MM.1S (cell line): Measurements from ENCODE around the gene UNC93A.
"Not testable (repeated sequence)": the region's sequence is repeated elsewhere in the genome, so short reads cannot be mapped to it uniquely, and the experiment has no call there.

Experiments used
- DNase-seq: peaks from one replicate; pipeline ENCODE4 v3.0.0-alpha.2; 2015
- H2AFZ ChIP-seq: fragments of 300-600 bp; sonication (generic); 2 replicates; pipeline ENCODE4 v1.6.0; 2016; ENCODE audit warnings: antibody characterized with exemption, low read length
- H3F3A ChIP-seq: fragments of 300-600 bp; sonication (generic); 2 replicates; pipeline ENCODE4 v1.6.1; 2016; ENCODE audit warnings: mild to moderate bottlenecking, antibody characterized with exemption, low read length, moderate library complexity, mixed read lengths; ENCODE audit not compliant: insufficient read depth
- H3K27ac ChIP-seq: fragments of 300-600 bp; sonication (generic); 2 replicates; pipeline ENCODE4 v1.5.1; 2016; ENCODE audit warnings: mild to moderate bottlenecking, low read length
- H3K27me3 ChIP-seq: fragments of 300-600 bp; sonication (generic); replicated peaks from 2 replicates; pipeline ENCODE4 v1.6.0; 2016; ENCODE audit warnings: low read length; ENCODE audit not compliant: insufficient read depth
- H3K36me3 ChIP-seq: fragments of 300-600 bp; sonication (generic); replicated peaks from 2 replicates; pipeline ENCODE4 v1.6.1; 2016; ENCODE audit warnings: mild to moderate bottlenecking, low read length, mixed read lengths; ENCODE audit not compliant: insufficient read depth
- H3K4me1 ChIP-seq: fragments of 300-600 bp; sonication (generic); 2 replicates; pipeline ENCODE4 v1.6.1; 2016; ENCODE audit warnings: low read length, mixed read lengths
- H3K4me2 ChIP-seq: fragments of 300-600 bp; sonication (generic); 2 replicates; pipeline ENCODE4 v1.6.0; 2016; ENCODE audit warnings: low read depth, low read length
- H3K4me3 ChIP-seq: fragments of 300-600 bp; sonication (generic); 2 replicates; pipeline ENCODE4 v1.5.1; 2016; ENCODE audit warnings: low read length, mixed read lengths
- H3K79me2 ChIP-seq: fragments of 300-600 bp; sonication (generic); 2 replicates; pipeline ENCODE4 v1.6.1; 2016; ENCODE audit warnings: mixed run types, low read length, mixed read lengths
- H3K9ac ChIP-seq: fragments of 300-600 bp; sonication (generic); 2 replicates; pipeline ENCODE4 v1.6.1; 2016; ENCODE audit warnings: low read length, mixed read lengths
- H3K9me2 ChIP-seq: fragments of 300-600 bp; sonication (generic); replicated peaks from 2 replicates; pipeline ENCODE4 v1.6.1; 2016; ENCODE audit warnings: mild to moderate bottlenecking, low read length, mixed read lengths; ENCODE audit not compliant: insufficient read depth
- H3K9me3 ChIP-seq: fragments of 300-600 bp; sonication (generic); replicated peaks from 2 replicates; pipeline ENCODE4 v1.6.1; 2016; ENCODE audit warnings: mild to moderate bottlenecking, low read length, mixed read lengths; ENCODE audit not compliant: insufficient read depth
- H4K20me1 ChIP-seq: fragments of 300-600 bp; sonication (generic); 2 replicates; pipeline ENCODE4 v1.6.1; 2016; ENCODE audit warnings: mild to moderate bottlenecking, low read length, moderate library complexity, mixed read lengths; ENCODE audit not compliant: insufficient read depth
- EZH2 ChIP-seq: fragments of 300-600 bp; sonication (generic); optimal IDR thresholded peaks from 2 replicates; pipeline ENCODE3; 2017; ENCODE audit warnings: low read depth, mild to moderate bottlenecking, antibody characterized with exemption, low read length, mixed read lengths
- EZH2phosphoT487 ChIP-seq: fragments of 300-600 bp; sonication (generic); IDR thresholded peaks from 2 replicates; pipeline ENCODE4 v1.6.1; 2018; ENCODE audit warnings: antibody characterized with exemption, low read length
- TF ChIP-seq, protein P1 (sequence below): fragments of 300-600 bp; sonication (generic); IDR thresholded peaks from 2 replicates; pipeline ENCODE4 v1.5.1; 2016; ENCODE audit warnings: antibody characterized with exemption, low read length, mixed read lengths

The UNC93A gene

DNA sequence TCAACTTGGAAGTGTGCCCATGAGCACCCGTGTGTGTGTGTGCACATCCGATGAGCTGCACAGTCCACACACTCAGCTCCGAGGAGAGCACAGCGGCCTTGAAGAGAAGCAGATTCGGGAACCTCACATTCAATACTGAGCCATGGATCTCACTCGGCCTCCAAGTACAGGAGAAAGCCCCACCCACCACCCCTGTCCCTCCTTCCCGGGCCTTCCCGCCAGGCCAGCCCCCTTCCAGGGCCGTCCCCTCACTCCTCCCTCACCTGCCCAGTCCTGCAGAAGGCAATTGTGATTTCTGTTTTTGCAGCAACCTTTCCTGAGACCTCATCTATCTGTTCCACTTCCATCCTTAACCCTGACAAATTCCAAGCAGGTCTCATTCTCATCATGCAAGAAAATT, 30.1 kb downstream of the UNC93A start:
- not testable (repeated sequence) for H3K36me3 ChIP-seq, H2AFZ ChIP-seq, H3K9me2 ChIP-seq, H3K9ac ChIP-seq, H3K79me2 ChIP-seq, H4K20me1 ChIP-seq, H3K4me1 ChIP-seq, H3K9me3 ChIP-seq, H3K27me3 ChIP-seq, H3F3A ChIP-seq, DNase-seq, H3K4me2 ChIP-seq, H3K27ac ChIP-seq, H3K4me3 ChIP-seq

DNA sequence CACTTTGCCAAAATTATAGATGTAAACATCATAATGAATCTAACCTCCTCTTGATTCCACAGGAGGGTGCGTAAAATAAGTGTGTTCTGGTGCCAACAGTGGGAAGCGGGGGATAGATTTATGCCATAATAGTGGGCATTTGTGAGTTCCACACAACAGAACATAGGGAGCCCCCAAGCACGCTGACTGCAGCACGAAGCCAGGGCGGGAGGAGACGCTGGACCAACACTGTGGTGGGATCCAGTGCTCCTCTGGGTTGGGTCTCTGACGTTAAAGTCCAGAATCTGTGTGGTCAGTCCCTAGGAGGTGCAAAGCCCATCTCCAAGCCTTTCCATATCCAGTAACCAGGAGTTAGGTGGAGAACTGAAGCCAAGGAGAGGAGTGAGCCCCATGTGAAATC, 32.0 kb downstream of the UNC93A start:
- Histone ChIP-seq H3K27ac (no peak overlapping the region), H3K27me3 (no peaks in the 10 kb centered on the region), H3K9me2 (no peaks in the 10 kb centered on the region), H4K20me1 (no peaks in the 10 kb centered on the region), H3K79me2 (no peaks in the 10 kb centered on the region), H3K36me3 (no peaks in the 10 kb centered on the region), H3K4me3 (no peak overlapping the region), H3K4me1 (no peaks in the 10 kb centered on the region), H3F3A (no peaks in the 10 kb centered on the region), H3K4me2 (no peak overlapping the region), H2AFZ (no peak overlapping the region), H3K9me3 (no peaks in the 10 kb centered on the region), H3K9ac (no peak overlapping the region)
- no peak for DNase-seq
- TF ChIP-seq, protein P1, sequence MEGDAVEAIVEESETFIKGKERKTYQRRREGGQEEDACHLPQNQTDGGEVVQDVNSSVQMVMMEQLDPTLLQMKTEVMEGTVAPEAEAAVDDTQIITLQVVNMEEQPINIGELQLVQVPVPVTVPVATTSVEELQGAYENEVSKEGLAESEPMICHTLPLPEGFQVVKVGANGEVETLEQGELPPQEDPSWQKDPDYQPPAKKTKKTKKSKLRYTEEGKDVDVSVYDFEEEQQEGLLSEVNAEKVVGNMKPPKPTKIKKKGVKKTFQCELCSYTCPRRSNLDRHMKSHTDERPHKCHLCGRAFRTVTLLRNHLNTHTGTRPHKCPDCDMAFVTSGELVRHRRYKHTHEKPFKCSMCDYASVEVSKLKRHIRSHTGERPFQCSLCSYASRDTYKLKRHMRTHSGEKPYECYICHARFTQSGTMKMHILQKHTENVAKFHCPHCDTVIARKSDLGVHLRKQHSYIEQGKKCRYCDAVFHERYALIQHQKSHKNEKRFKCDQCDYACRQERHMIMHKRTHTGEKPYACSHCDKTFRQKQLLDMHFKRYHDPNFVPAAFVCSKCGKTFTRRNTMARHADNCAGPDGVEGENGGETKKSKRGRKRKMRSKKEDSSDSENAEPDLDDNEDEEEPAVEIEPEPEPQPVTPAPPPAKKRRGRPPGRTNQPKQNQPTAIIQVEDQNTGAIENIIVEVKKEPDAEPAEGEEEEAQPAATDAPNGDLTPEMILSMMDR, result no peak
- TF ChIP-seq EZH2, result no peak
- TF ChIP-seq EZH2phosphoT487, result no peak

DNA sequence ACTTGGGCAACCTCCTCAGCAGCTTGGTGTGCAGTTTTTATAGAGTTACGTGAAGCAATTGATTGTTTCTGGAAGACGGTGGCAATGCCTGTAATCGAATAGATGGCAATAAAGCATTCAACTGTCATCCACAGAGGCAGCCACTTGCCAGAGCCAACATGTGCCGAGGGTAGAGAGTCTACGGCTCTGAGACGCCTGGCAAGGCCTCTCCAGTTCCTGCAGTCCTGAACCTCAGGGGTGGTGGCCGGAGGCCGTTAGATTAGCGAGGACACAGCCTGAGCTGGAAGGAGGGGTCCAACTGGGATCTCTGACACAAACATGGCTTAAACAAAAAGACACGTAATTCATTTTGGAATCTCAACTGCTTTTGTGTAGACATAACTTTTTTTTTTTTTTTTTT, 33.0 kb downstream of the UNC93A start:
- Histone ChIP-seq H3K79me2 (no peaks in the 10 kb centered on the region), H3K27ac (no peak overlapping the region), H3K36me3 (no peaks in the 10 kb centered on the region), H4K20me1 (no peaks in the 10 kb centered on the region), H3K4me3 (no peak overlapping the region), H3K9me2 (no peaks in the 10 kb centered on the region), H2AFZ (no peak overlapping the region), H3K4me1 (no peaks in the 10 kb centered on the region), H3K9ac (no peak overlapping the region), H3F3A (no peaks in the 10 kb centered on the region), H3K27me3 (no peaks in the 10 kb centered on the region), H3K4me2 (no peak overlapping the region), H3K9me3 (no peaks in the 10 kb centered on the region)
- no peak for DNase-seq
- TF ChIP-seq, protein P1, result no peak
- no peak for TF ChIP-seq EZH2phosphoT487
- no peak for TF ChIP-seq EZH2

DNA sequence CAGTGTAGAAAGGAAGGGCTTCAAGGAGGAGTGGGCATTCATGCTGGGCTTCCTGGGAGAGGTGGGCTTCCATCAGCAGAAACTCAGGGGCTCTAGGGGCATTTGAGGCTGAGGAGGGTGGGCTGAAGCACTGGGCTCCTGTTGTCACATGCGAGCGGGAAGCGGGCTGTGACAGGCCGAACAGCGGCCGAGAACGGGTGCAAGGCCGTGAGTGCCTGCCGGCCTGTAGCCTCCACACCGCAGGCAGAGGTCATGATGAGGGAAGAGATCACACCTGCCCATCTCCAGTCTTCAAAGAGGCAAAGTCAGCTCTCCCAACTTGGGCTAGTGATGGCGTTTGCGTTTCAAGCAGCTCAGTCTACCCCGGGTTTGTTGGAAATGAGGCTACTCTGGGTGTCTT, 34.7 kb downstream of the UNC93A start:
- Histone ChIP-seq H3K4me2 (no peak overlapping the region), H3K4me1 (no peaks in the 10 kb centered on the region), H3K27ac (no peak overlapping the region), H2AFZ (no peak overlapping the region), H3K4me3 (no peak overlapping the region), H3F3A (no peaks in the 10 kb centered on the region), H3K9me3 (no peaks in the 10 kb centered on the region), H3K79me2 (no peaks in the 10 kb centered on the region), H3K9ac (no peak overlapping the region), H3K27me3 (no peaks in the 10 kb centered on the region), H4K20me1 (no peaks in the 10 kb centered on the region), H3K9me2 (no peaks in the 10 kb centered on the region), H3K36me3 (no peaks in the 10 kb centered on the region)
- TF ChIP-seq EZH2phosphoT487 (no peak), EZH2 (no peak)
- TF ChIP-seq, protein P1, result no peak
- no peak for DNase-seq
